K562 (cell line): ENCODE data around the gene ANO8. TPM values are rescaled to one million over a fixed set of nuclear protein-coding genes. Genes with fewer than 3 reads are reported as not detected.

Experiments used
- GATAD2A ChIP-seq: fragments of 450-650 bp; IDR thresholded peaks from 2 replicates; pipeline ENCODE4 v1.6.1; 2017
- GTF2A2 ChIP-seq: IDR thresholded peaks from 2 replicates; pipeline ENCODE4 v1.6.1; 2016; ENCODE audit warnings: mild to moderate bottlenecking, missing genetic modification characterization, missing compliant biosample characterization
- KAT7 ChIP-seq: sonication (generic); formaldehyde crosslinking; IDR thresholded peaks from 2 replicates; pipeline ENCODE4 v1.8.0; 2022; ENCODE audit warnings: missing genetic modification reagents, mild to moderate bottlenecking, borderline replicate concordance
- LEF1 ChIP-seq: fragments of 450-650 bp; IDR thresholded peaks from 2 replicates; pipeline ENCODE4 v1.6.1; 2016; ENCODE audit warnings: mild to moderate bottlenecking
- MAFK ChIP-seq: IDR thresholded peaks from 2 replicates; pipeline ENCODE4 v1.6.1; 2011; ENCODE audit warnings: low read length, improper control_type of control experiment
- MBD2 ChIP-seq: sonication (generic); IDR thresholded peaks from 2 replicates; pipeline ENCODE4 v1.6.1; 2016; ENCODE audit warnings: low read depth, borderline replicate concordance
- MEF2A ChIP-seq: IDR thresholded peaks from 2 replicates; pipeline ENCODE4 v1.6.1; 2011; ENCODE audit warnings: low read depth, mild to moderate bottlenecking, low read length, moderate library complexity; ENCODE audit not compliant: control insufficient read depth
- NELFE ChIP-seq: IDR thresholded peaks from 2 replicates; pipeline ENCODE4 v1.6.1; 2011; ENCODE audit warnings: mild to moderate bottlenecking; ENCODE audit not compliant: insufficient read depth, insufficient read length
- NRF1 ChIP-seq, 2 experiments: fragments of 450-650 bp; IDR thresholded peaks in 1 of 2; conservative IDR thresholded peaks in 1 of 2; 2 replicates each; pipeline ENCODE4 v1.6.1; 2014; ENCODE audit warnings: mild to moderate bottlenecking in 2 of 2
- RCOR1 ChIP-seq, 2 experiments: IDR thresholded peaks; 2 replicates each; pipeline ENCODE4 v1.6.1; 2012; ENCODE audit warnings: low read depth in 2 of 2, low read length in 2 of 2, borderline replicate concordance in 1 of 2, improper control_type of control experiment in 1 of 2
- SIN3A ChIP-seq, 2 experiments: fragments of 150-350 bp in 1 of 2; IDR thresholded peaks; 2 replicates each; pipeline ENCODE4 v1.6.1; 2011 to 2016; ENCODE audit warnings: borderline replicate concordance in 2 of 2, low read depth in 2 of 2, low read length in 2 of 2, mild to moderate bottlenecking in 2 of 2, moderate library complexity in 2 of 2; ENCODE audit not compliant: control insufficient read depth in 1 of 2
- SIRT6 ChIP-seq: IDR thresholded peaks from one replicate; pipeline ENCODE4 v1.6.1; 2012; ENCODE audit warnings: low read depth, mild to moderate bottlenecking, control low read depth, inconsistent platforms, low read length, moderate library complexity
- SMARCA4 ChIP-seq: fragments of 450-650 bp; IDR thresholded peaks from 2 replicates; pipeline ENCODE4 v1.6.1; 2016
- TAF7 ChIP-seq: fragments of 450-650 bp; IDR thresholded peaks from 2 replicates; pipeline ENCODE4 v1.6.1; 2016; ENCODE audit warnings: missing genetic modification characterization, missing compliant biosample characterization
- ZBTB17 ChIP-seq: fragments of 450-650 bp; formaldehyde crosslinking; IDR thresholded peaks from 2 replicates; pipeline ENCODE4 v1.4.0; 2020; ENCODE audit warnings: mild to moderate bottlenecking
- ZBTB49 ChIP-seq: sonication (generic); formaldehyde crosslinking; IDR thresholded peaks from 2 replicates; pipeline ENCODE4 v1.8.0; 2022; ENCODE audit warnings: missing genetic modification reagents, mild to moderate bottlenecking, borderline replicate concordance
- ZNF121 ChIP-seq: sonication (generic); formaldehyde crosslinking; conservative IDR thresholded peaks from 2 replicates; pipeline ENCODE4 v1.8.0; 2022; ENCODE audit warnings: missing genetic modification reagents
- ZNF3 ChIP-seq: fragments of 250-450 bp; sonication (Bioruptor Pico); IDR thresholded peaks from 2 replicates; pipeline ENCODE4 v1.5.0; 2021; ENCODE audit warnings: mild to moderate bottlenecking, moderate library complexity
- ZNF699 ChIP-seq: fragments of 250-450 bp; sonication (Bioruptor Pico); IDR thresholded peaks from 2 replicates; pipeline ENCODE4 v1.8.0; 2021; ENCODE audit warnings: mild to moderate bottlenecking, moderate library complexity; ENCODE audit not compliant: insufficient replicate concordance
- polyA plus RNA-seq, 8 experiments: library from polyadenylated mRNA; depleted of rRNA in 4 of 8; stranded (reverse) in 5 of 8; unstranded in 3 of 8; fragments of >200 nt; fragmentation: Nextera tagmentation in 2 of 8; fragmentation: Illumina TruSeq in 1 of 8; extraction: Ambion mirVana in 2 of 8; extraction: Trizol in 1 of 8; gene quantifications; 2 replicates each; pipeline versions ENCODE4 v1.2.1 to v1.2.3, GENCODE V29; 2011 to 2014; ENCODE audit warnings: inconsistent platforms in 1 of 8, missing spikeins in 1 of 8
- total RNA-seq, 7 experiments: library from RNA; depleted of rRNA in 6 of 7; stranded (reverse); fragments of >200 nt in 6 of 7; fragmentation: Illumina TruSeq in 2 of 7; extraction: Trizol in 2 of 7; gene quantifications; 2 replicates each; pipeline versions ENCODE4 v1.2.1 to v1.2.3, GENCODE V29; 2011 to 2021; ENCODE audit warnings: low replicate concordance in 1 of 7
- TF ChIP-seq, protein P1 (sequence below): fragments of 250-450 bp; sonication (Bioruptor Pico); IDR thresholded peaks from 2 replicates; pipeline ENCODE4 v1.8.0; 2022; ENCODE audit warnings: moderate library complexity, mild to moderate bottlenecking, inconsistent platforms
- TF ChIP-seq, protein P2 (sequence below), 3 experiments: fragments of 200-800 bp in 1 of 3; sonication (Bioruptor generic) in 1 of 3; sonication (generic) in 1 of 3; formaldehyde crosslinking in 1 of 3; IDR thresholded peaks; 2 replicates each; pipeline versions ENCODE4 v1.6.1 to v1.8.0; 2016 to 2022; ENCODE audit warnings: mild to moderate bottlenecking in 2 of 3, missing compliant biosample characterization in 2 of 3, missing genetic modification characterization in 2 of 3, missing genetic modification reagents in 1 of 3

The ANO8 gene
- total and polyA plus RNA-seq, 9 of the 15 experiments (the other 6 are each of a cell fraction or from before 2014, with no cell fraction given): 0.07 to 7.6 (median 2.3) TPM; not detected in 1

DNA sequence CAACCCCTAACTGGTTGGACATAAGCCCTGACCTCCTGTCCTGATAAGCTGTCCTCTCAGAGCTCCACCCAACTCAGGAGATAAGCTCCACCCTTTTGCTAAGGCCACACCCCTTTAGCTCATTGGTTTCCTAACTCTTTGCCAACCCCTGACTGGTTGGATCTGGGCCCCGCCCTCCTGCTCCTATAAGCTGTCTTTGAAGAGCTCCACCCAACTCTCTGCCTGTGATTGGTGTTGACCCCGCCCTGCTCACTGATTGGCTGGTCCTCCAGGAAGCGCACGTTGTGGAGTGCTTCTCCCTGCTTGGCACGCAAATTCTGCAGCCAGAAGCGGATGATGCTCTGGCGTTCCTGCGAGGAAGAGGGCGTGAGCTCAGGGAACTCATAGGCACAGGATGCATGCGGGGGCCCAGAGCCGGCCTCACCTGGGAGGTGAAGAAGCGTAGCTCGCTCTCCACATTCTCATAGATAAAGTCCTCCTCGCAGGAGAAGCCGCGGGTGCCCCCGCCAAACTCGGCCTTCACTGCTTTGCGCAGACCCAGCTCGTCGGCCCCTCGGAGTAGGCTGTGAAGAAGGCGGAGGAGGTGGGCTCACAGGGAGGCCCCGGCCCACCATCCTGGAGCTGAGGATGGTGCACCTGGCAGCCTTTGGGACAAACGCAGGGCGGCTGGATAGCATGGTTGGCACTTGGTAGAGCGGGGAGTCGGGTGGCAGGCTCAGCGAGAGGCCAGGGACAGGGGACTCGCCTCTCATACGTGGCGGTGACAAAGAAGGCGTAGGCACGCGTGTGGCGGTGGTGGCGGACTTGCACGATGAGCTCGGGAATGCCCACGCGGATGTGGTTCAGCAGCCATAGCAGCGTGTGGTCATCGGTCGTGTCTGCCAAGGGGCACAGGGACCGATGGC lies 1.7 kb downstream of the ANO8 start (continued):
- TF ChIP-seq, protein P1, sequence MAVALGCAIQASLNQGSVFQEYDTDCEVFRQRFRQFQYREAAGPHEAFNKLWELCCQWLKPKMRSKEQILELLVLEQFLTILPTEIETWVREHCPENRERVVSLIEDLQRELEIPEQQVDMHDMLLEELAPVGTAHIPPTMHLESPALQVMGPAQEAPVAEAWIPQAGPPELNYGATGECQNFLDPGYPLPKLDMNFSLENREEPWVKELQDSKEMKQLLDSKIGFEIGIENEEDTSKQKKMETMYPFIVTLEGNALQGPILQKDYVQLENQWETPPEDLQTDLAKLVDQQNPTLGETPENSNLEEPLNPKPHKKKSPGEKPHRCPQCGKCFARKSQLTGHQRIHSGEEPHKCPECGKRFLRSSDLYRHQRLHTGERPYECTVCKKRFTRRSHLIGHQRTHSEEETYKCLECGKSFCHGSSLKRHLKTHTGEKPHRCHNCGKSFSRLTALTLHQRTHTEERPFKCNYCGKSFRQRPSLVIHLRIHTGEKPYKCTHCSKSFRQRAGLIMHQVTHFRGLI: no peak
- peak; percentile 72 to 80 for TF ChIP-seq NRF1 (conservative IDR thresholded peaks at IDR 0.05 in 1 of 2, IDR thresholded peaks at IDR 0.05 in 1 of 2)
- TF ChIP-seq LEF1: no peak
- TF ChIP-seq, protein P2, sequence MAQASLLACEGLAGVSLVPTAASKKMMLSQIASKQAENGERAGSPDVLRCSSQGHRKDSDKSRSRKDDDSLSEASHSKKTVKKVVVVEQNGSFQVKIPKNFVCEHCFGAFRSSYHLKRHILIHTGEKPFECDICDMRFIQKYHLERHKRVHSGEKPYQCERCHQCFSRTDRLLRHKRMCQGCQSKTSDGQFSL (CRISPR knock-in tag; IDR thresholded peaks at IDR 0.05): peak; percentile 4
- TF ChIP-seq, protein P2 (tag; IDR thresholded peaks at IDR 0.05): no peak
- TF ChIP-seq MEF2A: no peak
- peak; percentile 95 for TF ChIP-seq MBD2
- TF ChIP-seq ZNF699: no peak
- no peak for TF ChIP-seq ZNF121 (CRISPR knock-in tag)
- no peak for TF ChIP-seq NELFE
- TF ChIP-seq MAFK: no peak
- no peak for TF ChIP-seq GTF2A2
- no peak for TF ChIP-seq ZNF3
- no peak for TF ChIP-seq ZBTB17 (CRISPR knock-in tag)
- no peak for TF ChIP-seq GATAD2A
- no peak for TF ChIP-seq SIRT6
- TF ChIP-seq SIN3A (IDR thresholded peaks at IDR 0.05; ENCODE audit: borderline replicate concordance in 2 of 2, control insufficient read depth in 1 of 2, low read depth in 2 of 2, low read length in 2 of 2): no peak
- no peak for TF ChIP-seq ZBTB49
- no peak for TF ChIP-seq SMARCA4
- no peak for TF ChIP-seq TAF7 (tag)
- no peak for TF ChIP-seq KAT7 (CRISPR knock-in tag)
- 0 out of 4 replicates have a peak, but pooled peaks of 1 of the 2 experiments have one; percentile 21 for TF ChIP-seq RCOR1 (IDR thresholded peaks at IDR 0.05; ENCODE audit: borderline replicate concordance in 1 of 2, low read depth in 2 of 2, low read length in 2 of 2)
